Measurements from ENCODE around the gene GSE1. TPM values are rescaled to one million over a fixed set of nuclear protein-coding genes. Genes with fewer than 3 reads are reported as not detected.

The GSE1 gene
- total RNA-seq, 2 experiments from 2014 or later, result 15.3 to 16.0 TPM

GRCh38 chr16:85569039-85569614 is 44.0 kb upstream of the GSE1 start:
- H3K9me3 Mint-ChIP-seq, result peaks cover 9% of the 10 kb centered on the region
- peak overlapping the region; percentile 45 for H3K4me3 Mint-ChIP-seq
- no peaks in the 10 kb centered on the region for H3K27me3 Mint-ChIP-seq
- peaks cover 5% of the 10 kb centered on the region for H3K36me3 Mint-ChIP-seq
- peaks cover 67% of the 10 kb centered on the region for H3K4me1 Mint-ChIP-seq (ENCODE audit: low read depth)
- ChIA-PET CTCF (interaction anchor here (0.6 to 3.3 kb wide), 7 partner anchors 11 to 1749 kb away, joined by 3 to 14 read pairs (median 4); no protein-coding TSS in a partner anchor), POLR2A (interaction anchor here (1.0 to 2.5 kb wide), 2 partner anchors 12 to 15 kb away, joined by 5 to 13 read pairs; no protein-coding TSS in a partner anchor)
- DNase-seq, result no peak
- intact Hi-C loops (cut with micrococcal nuclease), result no loop called here
- peak overlapping the region; percentile 79 for H3K27ac Mint-ChIP-seq

- H3K4me3 Mint-ChIP-seq, result peak overlapping the region; percentile 45
- peak; percentile 67 for DNase-seq
- ChIA-PET CTCF (interaction anchor here (0.8 to 3.3 kb wide), 5 partner anchors 11 to 47 kb away, joined by 3 to 14 read pairs (median 4); no protein-coding TSS in a partner anchor), POLR2A (interaction anchor here (1.0 to 2.5 kb wide), 2 partner anchors 13 to 16 kb away, joined by 5 to 13 read pairs; no protein-coding TSS in a partner anchor)
- peaks cover 5% of the 10 kb centered on the region for H3K36me3 Mint-ChIP-seq
- H3K27me3 Mint-ChIP-seq, result no peaks in the 10 kb centered on the region
- intact Hi-C loops (cut with micrococcal nuclease), result loop anchor here (1.0 to 5.0 kb wide), 2 partner anchors 14 to 43 kb away; partner anchors contain the start of gene GSE1
- peak overlapping the region; percentile 79 for H3K27ac Mint-ChIP-seq
- peaks cover 9% of the 10 kb centered on the region for H3K9me3 Mint-ChIP-seq
- H3K4me1 Mint-ChIP-seq (ENCODE audit: low read depth), result peaks cover 61% of the 10 kb centered on the region
These were observed 43.4 kb upstream of the GSE1 start for GRCh38 chr16:85569615-85570212.

- peaks cover 5% of the 10 kb centered on the region for H3K36me3 Mint-ChIP-seq
- POLR2A ChIA-PET, result interaction anchor here (1.0 to 2.5 kb wide), 2 partner anchors 13 to 16 kb away, joined by 5 to 13 read pairs; no protein-coding TSS in a partner anchor
- CTCF ChIA-PET, result interaction anchor here (0.8 to 1.3 kb wide), 2 partner anchors 40 to 46 kb away, joined by 3 to 4 read pairs; no protein-coding TSS in a partner anchor
- H3K4me3 Mint-ChIP-seq, result peak overlapping the region; percentile 45
- no peaks in the 10 kb centered on the region for H3K27me3 Mint-ChIP-seq
- H3K9me3 Mint-ChIP-seq, result peaks cover 9% of the 10 kb centered on the region
- intact Hi-C loops (cut with micrococcal nuclease), result loop anchor here (1.0 to 5.0 kb wide), 2 partner anchors 15 to 42 kb away; partner anchors contain the start of gene GSE1
- H3K4me1 Mint-ChIP-seq (ENCODE audit: low read depth), result peaks cover 59% of the 10 kb centered on the region
- H3K27ac Mint-ChIP-seq, result peak overlapping the region; percentile 79
- peak; percentile 65 for DNase-seq
These were observed 42.8 kb upstream of the GSE1 start for GRCh38 chr16:85570213-85570734.

- Mint-ChIP-seq H3K9me3 (peaks cover 9% of the 10 kb centered on the region), H3K4me1 (ENCODE audit: low read depth) (peaks cover 58% of the 10 kb centered on the region), H3K4me3 (no peak overlapping the region), H3K27me3 (no peaks in the 10 kb centered on the region), H3K36me3 (peaks cover 5% of the 10 kb centered on the region), H3K27ac (peak overlapping the region; percentile 79)
- intact Hi-C loops (cut with micrococcal nuclease), result loop anchor here (1.0 to 5.0 kb wide), 2 partner anchors 16 to 41 kb away; partner anchors contain the start of gene GSE1
- DNase-seq, result peak; percentile 53
- CTCF ChIA-PET, result interaction anchor here (1.2 kb wide), 1 partner anchor 39 kb away, joined by 3 read pairs; no protein-coding TSS in a partner anchor
- POLR2A ChIA-PET, result no interaction called here
These were observed 42.2 kb upstream of the GSE1 start for GRCh38 chr16:85570735-85571562.

DNA sequence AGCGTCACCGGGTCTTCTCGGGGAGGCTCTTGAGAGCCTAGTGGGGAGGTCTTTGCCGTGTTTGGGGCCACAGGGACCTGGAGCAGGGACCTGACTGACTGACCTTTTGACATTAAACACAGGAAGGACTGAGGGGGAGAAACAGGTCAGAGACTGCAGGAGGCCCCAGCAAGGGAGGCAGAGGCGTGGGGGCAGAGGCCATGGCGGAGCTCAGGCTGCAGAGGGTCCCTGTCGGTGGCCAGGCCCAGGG is 41.6 kb upstream of the GSE1 start:
- Mint-ChIP-seq H3K27ac (no peak overlapping the region), H3K27me3 (no peaks in the 10 kb centered on the region), H3K36me3 (peaks cover 5% of the 10 kb centered on the region), H3K4me1 (ENCODE audit: low read depth) (peaks cover 52% of the 10 kb centered on the region), H3K9me3 (peaks cover 9% of the 10 kb centered on the region), H3K4me3 (no peak overlapping the region)
- no peak for DNase-seq
- intact Hi-C loops (cut with micrococcal nuclease), result loop anchor here (5.0 kb wide), 1 partner anchor 41 kb away; the partner anchor contains the start of gene GSE1
- CTCF ChIA-PET, result interaction anchor here (1.2 kb wide), 1 partner anchor 38 kb away, joined by 3 read pairs; no protein-coding TSS in a partner anchor
- POLR2A ChIA-PET, result no interaction called here

- DNase-seq, result no peak
- Mint-ChIP-seq H3K4me1 (ENCODE audit: low read depth) (peaks cover 49% of the 10 kb centered on the region), H3K36me3 (peaks cover 5% of the 10 kb centered on the region), H3K9me3 (peaks cover 9% of the 10 kb centered on the region), H3K27me3 (no peaks in the 10 kb centered on the region), H3K27ac (no peak overlapping the region), H3K4me3 (no peak overlapping the region)
- intact Hi-C loops (cut with micrococcal nuclease), result loop anchor here (5.0 kb wide), 1 partner anchor 40 kb away; the partner anchor contains the start of gene GSE1
- ChIA-PET POLR2A (no interaction called here), CTCF (interaction anchor here (1.2 kb wide), 1 partner anchor 38 kb away, joined by 3 read pairs; no protein-coding TSS in a partner anchor)
These were observed 41.1 kb upstream of the GSE1 start for GRCh38 chr16:85571813-85572619.

DNA sequence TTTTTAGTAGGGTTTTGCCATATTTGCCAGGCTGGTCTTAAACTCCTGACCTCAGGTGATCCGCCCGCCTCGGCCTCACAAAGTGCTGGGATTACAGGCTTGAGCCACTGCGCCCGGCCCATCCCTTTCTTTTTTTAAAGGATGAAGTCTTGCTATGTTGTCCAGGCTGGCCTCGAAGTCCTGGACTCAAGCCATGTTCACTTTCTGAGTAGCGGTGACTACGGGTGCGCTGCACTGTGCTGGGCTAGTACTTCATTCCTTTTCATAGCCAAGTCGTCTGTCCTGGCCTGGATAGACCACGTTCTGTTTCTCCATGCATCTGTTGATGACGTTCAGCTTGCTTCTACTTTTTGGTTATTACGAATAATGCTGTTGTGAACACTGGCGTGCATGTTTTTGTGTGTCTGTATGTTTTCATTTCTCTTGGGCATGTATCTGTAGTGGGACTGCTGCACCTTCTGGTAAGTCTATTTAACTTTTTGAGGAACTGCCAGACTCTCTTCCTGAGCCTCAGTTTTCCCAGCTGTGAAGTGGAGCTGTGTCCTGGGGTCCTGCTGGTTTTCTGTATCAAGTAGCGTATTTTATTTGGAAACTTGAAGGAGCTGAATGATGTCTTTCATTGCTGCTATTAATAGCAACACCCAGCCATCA is 40.0 kb upstream of the GSE1 start:
- CTCF ChIA-PET, result no interaction called here
- H3K4me3 Mint-ChIP-seq, result no peak overlapping the region

GRCh38 chr16:85573696-85574641 is 39.2 kb upstream of the GSE1 start:
- Mint-ChIP-seq H3K27ac (no peak overlapping the region), H3K36me3 (peaks cover 5% of the 10 kb centered on the region), H3K4me3 (no peak overlapping the region), H3K9me3 (peaks cover 7% of the 10 kb centered on the region), H3K4me1 (ENCODE audit: low read depth) (peaks cover 41% of the 10 kb centered on the region), H3K27me3 (no peaks in the 10 kb centered on the region)
- POLR2A ChIA-PET, result no interaction called here
- intact Hi-C loops (cut with micrococcal nuclease), result loop anchor here (5.0 kb wide), 1 partner anchor 38 kb away; the partner anchor contains the start of gene GSE1
- CTCF ChIA-PET, result interaction anchor here (0.9 kb wide), 2 partner anchors 83 to 154 kb away, joined by 4 to 5 read pairs; no protein-coding TSS in a partner anchor
- DNase-seq, result no peak

More for the DNA sequence above, 40.0 kb upstream of the GSE1 start:
- Mint-ChIP-seq H3K9me3 (peaks cover 9% of the 10 kb centered on the region), H3K27ac (no peak overlapping the region), H3K27me3 (no peaks in the 10 kb centered on the region), H3K4me1 (ENCODE audit: low read depth) (peaks cover 40% of the 10 kb centered on the region), H3K36me3 (peaks cover 5% of the 10 kb centered on the region)
- intact Hi-C loops (cut with micrococcal nuclease), result loop anchor here (5.0 kb wide), 1 partner anchor 39 kb away; the partner anchor contains the start of gene GSE1
- DNase-seq, result no peak
- POLR2A ChIA-PET, result no interaction called here

DNA sequence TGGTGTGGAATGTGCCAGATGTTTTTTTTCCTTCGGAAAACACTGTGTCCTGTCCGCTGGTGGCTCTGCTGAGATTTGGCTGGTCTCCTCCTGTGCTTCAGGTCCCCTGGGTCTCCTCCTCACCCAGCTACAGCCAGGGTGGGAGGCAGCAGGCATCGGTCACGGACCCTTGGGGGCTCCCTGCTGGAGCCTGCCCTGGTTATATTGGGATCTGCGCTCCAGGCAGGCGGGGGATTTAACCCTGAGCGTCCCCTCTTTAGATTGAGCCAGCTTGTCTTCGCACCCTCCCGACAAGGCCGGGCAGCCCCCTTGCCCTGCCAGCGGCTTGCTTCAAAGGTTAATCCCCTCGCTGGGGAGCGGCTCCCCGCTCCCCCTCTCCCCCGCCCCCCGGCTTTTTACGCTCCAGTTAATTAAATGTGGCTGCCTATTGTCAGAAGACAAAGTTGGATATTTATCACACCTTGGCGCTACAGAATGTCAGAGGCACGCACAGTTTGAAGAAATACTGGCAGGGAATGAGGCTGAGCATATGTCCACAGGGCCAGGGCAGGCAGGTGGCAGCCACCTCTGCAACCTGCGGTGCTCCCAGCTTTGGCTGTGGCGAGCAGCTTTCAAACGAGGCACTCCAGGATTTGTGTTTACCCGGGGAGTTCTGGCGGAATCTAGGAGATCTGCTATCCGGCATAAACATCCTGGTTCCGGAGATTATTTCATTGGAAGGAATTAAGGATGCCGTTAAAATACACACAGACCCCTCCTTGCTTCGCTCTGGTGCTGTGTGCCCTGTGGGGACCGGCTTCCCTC is 38.2 kb upstream of the GSE1 start:
- ChIA-PET CTCF (interaction anchor here (0.9 to 1.2 kb wide), 3 partner anchors 83 to 155 kb away, joined by 3 to 5 read pairs (median 4); no protein-coding TSS in a partner anchor), POLR2A (no interaction called here)
- intact Hi-C loops (cut with micrococcal nuclease), result loop anchor here (5.0 kb wide), 1 partner anchor 37 kb away; the partner anchor contains the start of gene GSE1
- no peaks in the 10 kb centered on the region for H3K36me3 Mint-ChIP-seq
- no peaks in the 10 kb centered on the region for H3K27me3 Mint-ChIP-seq
- peaks cover 34% of the 10 kb centered on the region for H3K4me1 Mint-ChIP-seq (ENCODE audit: low read depth)
- no peak overlapping the region for H3K27ac Mint-ChIP-seq
- H3K4me3 Mint-ChIP-seq, result no peak overlapping the region
- H3K9me3 Mint-ChIP-seq, result no peaks in the 10 kb centered on the region
- DNase-seq, result no peak
